Body of pancreas (tissue), 4 donors: ENCODE measurements around the gene PACRG. TPM values are rescaled to one million over a fixed set of nuclear protein-coding genes. Genes with fewer than 3 reads are reported as not detected.
A peak's percentile ranks its signal among the peaks of the same experiment; 100 is the strongest.

ENCODE experiments used
- ATAC-seq: fragments of 150-250 bp; one replicate; pipeline ENCODE4 v1.9.1; 2016
- DNase-seq, 4 donors: peaks; one replicate each; pipeline ENCODE4 v3.0.0-alpha.2; 2019
- H3K27ac ChIP-seq, 4 donors: fragments of 200-600 bp; sonication (generic); 1 replicate in 3 of 4; 2 replicates in 1 of 4; pipeline versions ENCODE4 v1.5.1 to v1.6.1; 2016 to 2019; ENCODE audit warnings: mild to moderate bottlenecking in 1 of 4, mixed read lengths in 1 of 4, moderate library complexity in 1 of 4
- H3K27me3 ChIP-seq, 2 donors: fragments of 200-600 bp; sonication (generic); one replicate each; pipeline ENCODE4 v1.6.0; 2016; ENCODE audit warnings: mild to moderate bottlenecking in 1 of 2
- H3K36me3 ChIP-seq, 2 donors: fragments of 200-600 bp; sonication (generic); replicated peaks in 1 of 2; 2 replicates each; pipeline ENCODE4 v1.5.1; 2016; ENCODE audit warnings: low read depth in 2 of 2; ENCODE audit not compliant: insufficient read depth in 1 of 2
- H3K4me1 ChIP-seq: fragments of 200-600 bp; sonication (generic); one replicate; pipeline ENCODE4 v1.6.0; 2016
- H3K4me3 ChIP-seq, 2 donors: fragments of 200-600 bp; sonication (generic); 1 replicate in 1 of 2; 2 replicates in 1 of 2; pipeline ENCODE4 v1.5.1; 2016 to 2019
- H3K9me3 ChIP-seq, 3 donors: fragments of 200-600 bp; sonication (generic); 1 replicate in 2 of 3; 2 replicates in 1 of 3; pipeline ENCODE4 v1.5.1; 2016
- CTCF ChIP-seq, 7 experiments: fragments of 450-650 bp in 4 of 7; fragments of 200-600 bp in 3 of 7; sonication (generic) in 3 of 7; IDR thresholded peaks; one replicate each; pipeline ENCODE4 v1.5.1; 2016 to 2019; ENCODE audit warnings: antibody characterized with exemption in 7 of 7
- POLR2A ChIP-seq, 3 donors: fragments of 450-650 bp; IDR thresholded peaks; one replicate each; pipeline ENCODE4 v1.6.1; 2016; ENCODE audit warnings: antibody characterized with exemption in 3 of 3, mild to moderate bottlenecking in 2 of 3
- WGBS, 2 donors: methylation state at CpG; one replicate each; pipeline ENCODE4 v1.1.5; 2017; 5-methylcytosine and 5-hydroxymethylcytosine counted together
- intact Hi-C: fragments of 100-400 bp; cut with DNase I; formaldehyde crosslinking; loops from one replicate; pipeline ENCODE4 v1.15.1; 2023
- total RNA-seq, 2 donors: library from RNA; depleted of rRNA; stranded (reverse); fragments of >200 nt; gene quantifications; one replicate each; pipeline ENCODE4 v1.1.0, GENCODE V29; 2016

The PACRG gene
- total RNA-seq, 2 donors from 2014 or later, result 7.8 to 10.9 TPM

DNA sequence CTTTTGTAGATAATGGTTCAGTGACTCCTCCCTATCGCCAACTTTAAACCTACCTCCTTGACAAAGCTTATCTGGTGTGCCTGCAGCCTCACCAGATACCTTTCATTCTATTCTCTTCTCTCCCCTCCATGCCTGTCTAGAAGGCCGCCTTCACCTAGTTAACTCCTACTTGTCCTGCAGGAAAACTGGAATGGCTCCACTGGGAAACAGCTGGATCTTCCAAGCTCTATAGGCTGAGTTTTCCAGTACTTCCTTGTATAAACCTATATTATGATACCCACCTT, 6.4 kb upstream of the PACRG start:
- WGBS, 2 donors, result 78 to 88% methylated on average over 2 of the region's 2 CpGs
- intact Hi-C loops, result no loop called here
- ATAC-seq (no peak), DNase-seq (no peak)
- H3K9me3 ChIP-seq, result no peaks in the 10 kb centered on the region
- no peak for TF ChIP-seq POLR2A (IDR thresholded peaks at IDR 0.05)
- no peak for TF ChIP-seq CTCF (IDR thresholded peaks at IDR 0.05)
- no peak overlapping the region for H3K4me3 ChIP-seq
- peaks cover 22% of the 10 kb centered on the region for H3K4me1 ChIP-seq
- H3K36me3 ChIP-seq, result no peaks in the 10 kb centered on the region
- H3K27me3 ChIP-seq, result no peaks in the 10 kb centered on the region
- H3K27ac ChIP-seq, result no peak overlapping the region

GRCh38 chr6:162722226-162722625, 5.5 kb upstream of the PACRG start:
- ATAC-seq, result no peak
- Histone ChIP-seq H3K36me3 (no peaks in the 10 kb centered on the region), H3K27me3 (no peaks in the 10 kb centered on the region), H3K4me3 (no peak overlapping the region), H3K4me1 (peaks cover 27% of the 10 kb centered on the region), H3K27ac (no peak overlapping the region), H3K9me3 (no peaks in the 10 kb centered on the region)
- TF ChIP-seq POLR2A (IDR thresholded peaks at IDR 0.05) (no peak), CTCF (IDR thresholded peaks at IDR 0.05) (no peak)
- intact Hi-C loops, result no loop called here
- no peak for DNase-seq
- 60 to 64% methylated on average over 2 of the region's 2 CpGs for WGBS, 2 donors

DNA sequence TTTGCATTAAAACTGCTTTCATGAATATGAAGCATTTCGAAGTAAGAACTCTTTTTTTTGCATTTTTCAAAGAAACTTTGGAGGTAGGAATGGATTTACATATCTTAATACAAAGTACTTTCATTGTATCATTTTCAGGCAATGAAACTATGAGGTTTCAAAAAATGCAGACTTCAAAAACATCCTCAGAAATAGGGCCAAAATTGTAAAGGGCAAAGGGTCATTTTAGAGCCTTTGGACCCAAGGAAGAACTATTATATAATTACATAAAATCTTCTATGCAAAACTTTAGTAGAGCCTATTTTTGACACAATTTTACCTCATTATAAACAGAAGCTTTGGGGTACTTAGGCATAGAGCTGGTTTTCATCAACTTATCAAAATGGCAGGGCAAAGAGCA, 5.1 kb upstream of the PACRG start:
- DNase-seq (no peak), ATAC-seq (no peak)
- WGBS, 2 donors, result 78 to 91% methylated on average over 1 of the region's 1 CpG
- intact Hi-C loops, result no loop called here
- Histone ChIP-seq H3K9me3 (no peaks in the 10 kb centered on the region), H3K27me3 (no peaks in the 10 kb centered on the region), H3K4me1 (peaks cover 27% of the 10 kb centered on the region), H3K4me3 (no peak overlapping the region), H3K36me3 (no peaks in the 10 kb centered on the region), H3K27ac (no peak overlapping the region)
- TF ChIP-seq CTCF (IDR thresholded peaks at IDR 0.05) (no peak), POLR2A (IDR thresholded peaks at IDR 0.05) (no peak)

- ATAC-seq (peak; percentile 8), DNase-seq (peak in 1 of 4 donors; percentile 27)
- peaks cover 35% of the 10 kb centered on the region for H3K4me1 ChIP-seq
- WGBS, 2 donors, result 2 to 6% methylated on average over 9 to 12 of the region's 13 CpGs
- TF ChIP-seq POLR2A (IDR thresholded peaks at IDR 0.05) (no peak), CTCF (IDR thresholded peaks at IDR 0.05) (no peak)
- H3K27ac ChIP-seq, result peak overlapping the region; percentile 93 to 98 (median 96)
- peak overlapping the region; percentile 36 to 48 for H3K4me3 ChIP-seq
- intact Hi-C loops, result no loop called here
- no peaks in the 10 kb centered on the region for H3K9me3 ChIP-seq
- no peaks in the 10 kb centered on the region for H3K36me3 ChIP-seq
- H3K27me3 ChIP-seq, result no peaks in the 10 kb centered on the region
Observed at GRCh38 chr6:162726947-162727321, 840 bp upstream of the PACRG start.

DNA sequence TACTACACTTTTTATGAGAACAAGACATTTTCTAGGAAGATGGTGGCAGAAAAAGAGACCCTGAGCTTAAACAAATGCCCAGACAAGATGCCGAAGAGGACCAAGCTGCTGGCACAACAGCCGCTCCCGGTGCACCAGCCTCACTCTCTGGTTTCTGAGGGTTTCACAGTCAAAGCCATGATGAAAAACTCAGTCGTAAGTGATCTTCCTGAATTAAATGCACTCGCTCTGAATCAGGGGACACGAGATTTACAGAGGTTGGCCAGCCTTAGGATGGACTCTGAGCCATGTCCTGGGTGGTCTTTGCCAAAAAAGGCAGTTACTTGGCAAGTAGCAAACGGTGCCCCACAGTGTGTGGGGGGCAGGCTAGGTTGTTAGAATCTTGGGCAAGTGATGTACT, 423 bp downstream of the PACRG start:
- peaks cover 35% of the 10 kb centered on the region for H3K4me1 ChIP-seq
- DNase-seq (peak in 2 of 4 donors; percentile 3 to 29), ATAC-seq (no peak)
- H3K4me3 ChIP-seq, result no peak overlapping the region
- H3K27me3 ChIP-seq, result no peaks in the 10 kb centered on the region
- H3K9me3 ChIP-seq, result no peaks in the 10 kb centered on the region
- WGBS, 2 donors, result 30 to 31% methylated on average over 7 of the region's 7 CpGs
- H3K27ac ChIP-seq, result peak overlapping the region in 3 of 4 donors; percentile 52 to 96 (median 95)
- intact Hi-C loops, result no loop called here
- no peak for TF ChIP-seq POLR2A (IDR thresholded peaks at IDR 0.05)
- no peak for TF ChIP-seq CTCF (IDR thresholded peaks at IDR 0.05)
- no peaks in the 10 kb centered on the region for H3K36me3 ChIP-seq
